Ectodermal cell (in vitro differentiated cells): Measurements from ENCODE around the gene KDM3B.
A peak's percentile ranks its signal among the peaks of the same experiment; 100 is the strongest.

Experiments
- H3K27ac ChIP-seq: 2 replicates; pipeline ENCODE4 v1.7.0; 2013; ENCODE audit warnings: mild to moderate bottlenecking, low read depth, low read length; ENCODE audit not compliant: insufficient read depth, poor library complexity, severe bottlenecking
- H3K27me3 ChIP-seq: 2 replicates; pipeline ENCODE4 v1.7.0; 2013; ENCODE audit warnings: mild to moderate bottlenecking, low read length; ENCODE audit not compliant: insufficient read depth, control insufficient read depth, poor library complexity, severe bottlenecking
- H3K36me3 ChIP-seq: one replicate; pipeline ENCODE4 v1.7.0; 2013; ENCODE audit warnings: low read length; ENCODE audit not compliant: control insufficient read depth, insufficient read depth
- H3K4me1 ChIP-seq: one replicate; pipeline ENCODE4 v1.7.0; 2013; ENCODE audit warnings: low read length; ENCODE audit not compliant: control insufficient read depth, insufficient read depth
- H3K4me3 ChIP-seq: 2 replicates; pipeline ENCODE4 v1.7.0; 2013; ENCODE audit warnings: low read depth, low read length, control low read depth; ENCODE audit not compliant: insufficient read depth
- H3K9me3 ChIP-seq: 2 replicates; pipeline ENCODE4 v1.7.0; 2013; ENCODE audit warnings: mild to moderate bottlenecking, low read length, moderate library complexity; ENCODE audit not compliant: control insufficient read depth
- WGBS, 2 experiments: methylation state at CpG; one replicate each; pipeline ENCODE4 v1.1.7; 2013; ENCODE audit warnings: missing lambda C conversion rate in 2 of 2; 5-methylcytosine and 5-hydroxymethylcytosine counted together

KDM3B gene

GRCh38 chr5:138466125-138466899 is 113.8 kb downstream of the KDM3B start:
- Histone ChIP-seq H3K4me3 (peak overlapping the region; percentile 80), H3K27ac (no peak overlapping the region)
- 16 to 18% methylated on average over 39 of the region's 39 CpGs for WGBS, 2 experiments

GRCh38 chr5:138466900-138467710 is 114.6 kb downstream of the KDM3B start:
- H3K27ac ChIP-seq = no peak overlapping the region
- H3K9me3 ChIP-seq = no peaks in the 10 kb centered on the region
- peaks cover 7% of the 10 kb centered on the region for H3K4me1 ChIP-seq
- WGBS, 2 experiments = 94 to 95% methylated on average over 45 of the region's 45 CpGs
- peak overlapping the region; percentile 80 for H3K4me3 ChIP-seq
- peaks cover 27% of the 10 kb centered on the region for H3K27me3 ChIP-seq
- H3K36me3 ChIP-seq = peaks cover 11% of the 10 kb centered on the region

More at GRCh38 chr5:138466125-138466899, 113.8 kb downstream of the KDM3B start:
- Histone ChIP-seq H3K36me3 (peaks cover 11% of the 10 kb centered on the region), H3K27me3 (peaks cover 27% of the 10 kb centered on the region), H3K9me3 (no peaks in the 10 kb centered on the region), H3K4me1 (peaks cover 7% of the 10 kb centered on the region)

GRCh38 chr5:138467711-138468132 is 115.2 kb downstream of the KDM3B start:
- Histone ChIP-seq H3K9me3 (no peaks in the 10 kb centered on the region), H3K36me3 (peaks cover 11% of the 10 kb centered on the region), H3K27me3 (peaks cover 31% of the 10 kb centered on the region), H3K4me1 (peaks cover 7% of the 10 kb centered on the region), H3K27ac (no peak overlapping the region), H3K4me3 (peak overlapping the region; percentile 80)
- 81 to 86% methylated on average over 14 of the region's 14 CpGs for WGBS, 2 experiments

- Histone ChIP-seq H3K27me3 (peaks cover 32% of the 10 kb centered on the region), H3K4me3 (peak overlapping the region; percentile 80), H3K4me1 (peaks cover 7% of the 10 kb centered on the region), H3K36me3 (peaks cover 11% of the 10 kb centered on the region), H3K9me3 (no peaks in the 10 kb centered on the region), H3K27ac (no peak overlapping the region)
- 85 to 88% methylated on average over 7 of the region's 7 CpGs for WGBS, 2 experiments
Measured at GRCh38 chr5:138468133-138468965, 115.9 kb downstream of the KDM3B start.

- peaks cover 11% of the 10 kb centered on the region for H3K36me3 ChIP-seq
- 96 to 97% methylated on average over 7 of the region's 8 CpGs for WGBS, 2 experiments
- H3K27ac ChIP-seq = no peak overlapping the region
- H3K27me3 ChIP-seq = peaks cover 32% of the 10 kb centered on the region
- no peaks in the 10 kb centered on the region for H3K9me3 ChIP-seq
- no peak overlapping the region for H3K4me3 ChIP-seq
- H3K4me1 ChIP-seq = peaks cover 7% of the 10 kb centered on the region
Measured at GRCh38 chr5:138468966-138469539, 116.6 kb downstream of the KDM3B start.

GRCh38 chr5:138469540-138470321 is 117.2 kb downstream of the KDM3B start:
- Histone ChIP-seq H3K4me1 (peaks cover 7% of the 10 kb centered on the region), H3K27me3 (peaks cover 32% of the 10 kb centered on the region), H3K36me3 (peaks cover 11% of the 10 kb centered on the region), H3K9me3 (no peaks in the 10 kb centered on the region), H3K4me3 (no peak overlapping the region), H3K27ac (no peak overlapping the region)
- 92 to 93% methylated on average over 8 of the region's 8 CpGs for WGBS, 2 experiments

- WGBS, 2 experiments = 95 to 100% methylated on average over 3 of the region's 3 CpGs
- Histone ChIP-seq H3K27me3 (peaks cover 31% of the 10 kb centered on the region), H3K9me3 (no peaks in the 10 kb centered on the region), H3K36me3 (peaks cover 11% of the 10 kb centered on the region), H3K4me1 (peaks cover 7% of the 10 kb centered on the region), H3K4me3 (no peak overlapping the region), H3K27ac (no peak overlapping the region)
Measured at GRCh38 chr5:138470322-138471051, 118.0 kb downstream of the KDM3B start.

GRCh38 chr5:138471052-138471361 is 118.5 kb downstream of the KDM3B start:
- 94% methylated on average over 2 of the region's 2 CpGs for WGBS, 2 experiments
- peaks cover 11% of the 10 kb centered on the region for H3K36me3 ChIP-seq
- H3K9me3 ChIP-seq = no peaks in the 10 kb centered on the region
- no peak overlapping the region for H3K27ac ChIP-seq
- no peak overlapping the region for H3K4me3 ChIP-seq
- H3K4me1 ChIP-seq = peaks cover 7% of the 10 kb centered on the region
- H3K27me3 ChIP-seq = peaks cover 26% of the 10 kb centered on the region

- Histone ChIP-seq H3K27me3 (peaks cover 12% of the 10 kb centered on the region), H3K9me3 (no peaks in the 10 kb centered on the region), H3K4me1 (no peaks in the 10 kb centered on the region), H3K27ac (no peak overlapping the region), H3K4me3 (no peak overlapping the region), H3K36me3 (peaks cover 7% of the 10 kb centered on the region)
- WGBS, 2 experiments = 51 to 56% methylated on average over 6 of the region's 6 CpGs
Measured at GRCh38 chr5:138472353-138472752, 119.9 kb downstream of the KDM3B start.
